Pancreas (tissue), 10 donors: ENCODE measurements around the gene PCSK6. TPM values are rescaled to one million over a fixed set of nuclear protein-coding genes. Genes with fewer than 3 reads are reported as not detected.
A peak's percentile ranks its signal among the peaks of the same experiment; 100 is the strongest.

Experiments
- ATAC-seq, 4 donors: fragments of 200-7000 bp; cut with Tn5 transposase; one replicate each; pipeline versions ENCODE4 v1.8.0 to v1.9.1; 2020; ENCODE audit warnings: mild to moderate bottlenecking in 4 of 4, moderate library complexity in 4 of 4
- DNase-seq, 6 donors: peaks; one replicate each; pipeline ENCODE4 v3.0.0-alpha.2; 2020
- FAIRE-seq: peaks from 2 replicates; lab custom pipeline; 2012; peaks lifted over from hg19 to GRCh38; lab: Jason Lieb, UNC
- H3K27ac ChIP-seq, 4 donors: fragments of 200-600 bp; sonication (generic); 1 replicate in 3 of 4; 2 replicates in 1 of 4; pipeline versions ENCODE4 v1.5.0 to v1.8.0; 2020
- H3K27me3 ChIP-seq, 4 donors: fragments of 200-600 bp; one replicate each; pipeline ENCODE4 v1.8.0; 2021
- H3K36me3 ChIP-seq, 3 donors: fragments of 200-600 bp; sonication (generic) in 1 of 3; one replicate each; pipeline versions ENCODE4 v1.5.0 to v1.8.0; 2020 to 2021
- H3K4me1 ChIP-seq, 3 donors: fragments of 200-600 bp; one replicate each; pipeline ENCODE4 v1.8.0; 2021
- H3K4me3 ChIP-seq, 4 donors: fragments of 200-600 bp; sonication (generic) in 2 of 4; one replicate each; pipeline versions ENCODE4 v1.5.0 to v1.8.0; 2020 to 2021
- H3K9me3 ChIP-seq, 4 donors: fragments of 200-600 bp; one replicate each; pipeline ENCODE4 v1.8.0; 2021
- CTCF ChIP-seq, 4 donors: fragments of 200-600 bp; sonication (generic) in 3 of 4; IDR thresholded peaks; one replicate each; pipeline versions ENCODE4 v1.5.0 to v1.8.0; 2021; ENCODE audit warnings: antibody characterized with exemption in 4 of 4
- WGBS, 2 donors: extraction: QIAGEN DNeasy Blood & Tissue Kit; methylation state at CpG; one replicate each; pipeline ENCODE4 v1.1.7; 2013; 5-methylcytosine and 5-hydroxymethylcytosine counted together
- intact Hi-C, 3 donors: fragments of 100-400 bp; cut with DNase I; formaldehyde crosslinking; loops; one replicate each; pipeline versions ENCODE4 v1.11.1 to v1.14.2; 2022
- polyA plus RNA-seq, 2 donors: library from polyadenylated mRNA; stranded (reverse); fragments of 200-250 nt; gene quantifications; one replicate each; pipeline ENCODE4 v1.2.3, GENCODE V29; 2013
- total RNA-seq, 6 donors: library from RNA; stranded (reverse); fragmentation: NEBNext Ultra II Directional in 4 of 6; extraction: Animal tissue kit (Norgen Biotek cat#: 25700) in 4 of 6; gene quantifications; one replicate each; pipeline versions ENCODE4 v1.2.1 to v1.2.4, GENCODE V29; 2021 to 2023
- donor health status: healthy with polysubstance abuse.
- donor health status: DM: no; HTN: no; CAD: no; lungs with moderate emphysema.
- donor health status: DM: no; HTN: no; CAD: no.
- donor health status: control.
- donor health status: control.
- donor health status: Bipolar disorder and iron deficiency.
- donor health status: DM: yes; HTN: yes; CAD: no.
- donor health status: DM: no; HTN: no; CAD: no.
- donor health status: DM: no; HTN: no; CAD: no.
- donor health status: DM: yes; HTN: yes; CAD: no.

Gene PCSK6
- total and polyA plus RNA-seq, 8 donors: 0.87 to 4.5 (median 3.0) TPM

- Histone ChIP-seq H3K4me1 (no peaks in the 10 kb centered on the region), H3K36me3 (no peaks in the 10 kb centered on the region), H3K4me3 (no peak overlapping the region), H3K9me3 (no peaks in the 10 kb centered on the region), H3K27me3 (no peaks in the 10 kb centered on the region), H3K27ac (no peak overlapping the region)
- intact Hi-C loops: no loop called here
- DNase-seq: peak in 1 of 6 donors; percentile 40
- FAIRE-seq: no peak
- WGBS, 2 donors: 89 to 95% methylated on average over 11 of the region's 11 CpGs
- TF ChIP-seq CTCF (IDR thresholded peaks at IDR 0.05): no peak
- ATAC-seq: no peak
These were observed 10.1 kb downstream of the PCSK6 start for GRCh38 chr15:101479342-101479845.

GRCh38 chr15:101478701-101479341, 10.7 kb downstream of the PCSK6 start:
- no peak for FAIRE-seq
- Histone ChIP-seq H3K27me3 (no peaks in the 10 kb centered on the region), H3K27ac (no peak overlapping the region), H3K9me3 (no peaks in the 10 kb centered on the region), H3K36me3 (no peaks in the 10 kb centered on the region), H3K4me1 (no peaks in the 10 kb centered on the region), H3K4me3 (no peak overlapping the region)
- no peak for TF ChIP-seq CTCF (IDR thresholded peaks at IDR 0.05)
- intact Hi-C loops: no loop called here
- peak in 1 of 6 donors; percentile 20 for DNase-seq
- WGBS, 2 donors: 87 to 88% methylated on average over 14 of the region's 14 CpGs
- ATAC-seq: no peak

DNA sequence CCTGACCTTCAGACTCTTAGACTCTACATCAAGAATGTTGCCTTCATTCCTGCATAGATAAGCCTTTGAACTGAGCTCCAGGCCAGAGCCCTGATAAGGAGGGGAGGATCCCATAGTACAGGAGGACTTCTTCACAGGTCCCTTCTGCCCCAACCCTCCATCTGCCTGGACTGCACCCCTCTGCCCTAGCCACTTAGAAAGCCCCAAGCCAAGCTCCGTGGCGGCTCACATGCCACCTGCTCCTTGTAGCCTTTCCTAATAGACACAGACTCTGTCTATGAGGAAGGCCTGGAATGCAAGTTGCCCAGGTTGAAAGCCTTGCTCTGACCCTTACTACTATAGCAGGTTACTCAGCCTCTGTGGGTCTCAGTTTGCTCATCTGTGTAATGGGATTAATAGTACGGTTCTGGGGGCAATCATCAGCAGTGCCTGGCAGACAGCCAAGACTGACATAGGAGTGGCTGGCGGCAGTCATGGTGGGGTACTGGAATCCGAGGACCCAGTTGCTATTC, 11.6 kb downstream of the PCSK6 start:
- no peak for TF ChIP-seq CTCF (IDR thresholded peaks at IDR 0.05)
- H3K4me3 ChIP-seq: no peak overlapping the region
- no peaks in the 10 kb centered on the region for H3K4me1 ChIP-seq
- no peak for FAIRE-seq
- no peaks in the 10 kb centered on the region for H3K27me3 ChIP-seq
- H3K27ac ChIP-seq: no peak overlapping the region
- no peaks in the 10 kb centered on the region for H3K36me3 ChIP-seq
- 87% methylated on average over 5 of the region's 5 CpGs for WGBS, 2 donors
- intact Hi-C loops: no loop called here
- peak in 1 of 4 donors; percentile 44 for ATAC-seq
- H3K9me3 ChIP-seq: no peaks in the 10 kb centered on the region
- no peak for DNase-seq

- 83 to 87% methylated on average over 10 of the region's 10 CpGs for WGBS, 2 donors
- ATAC-seq (no peak), DNase-seq (no peak), FAIRE-seq (no peak)
- H3K4me3 ChIP-seq: no peak overlapping the region
- no peaks in the 10 kb centered on the region for H3K27me3 ChIP-seq
- no peak for TF ChIP-seq CTCF (IDR thresholded peaks at IDR 0.05)
- H3K9me3 ChIP-seq: no peaks in the 10 kb centered on the region
- intact Hi-C loops: no loop called here
- H3K4me1 ChIP-seq: no peaks in the 10 kb centered on the region
- H3K36me3 ChIP-seq: no peaks in the 10 kb centered on the region
- no peak overlapping the region for H3K27ac ChIP-seq
These were observed 12.8 kb downstream of the PCSK6 start for GRCh38 chr15:101476756-101477155.

DNA sequence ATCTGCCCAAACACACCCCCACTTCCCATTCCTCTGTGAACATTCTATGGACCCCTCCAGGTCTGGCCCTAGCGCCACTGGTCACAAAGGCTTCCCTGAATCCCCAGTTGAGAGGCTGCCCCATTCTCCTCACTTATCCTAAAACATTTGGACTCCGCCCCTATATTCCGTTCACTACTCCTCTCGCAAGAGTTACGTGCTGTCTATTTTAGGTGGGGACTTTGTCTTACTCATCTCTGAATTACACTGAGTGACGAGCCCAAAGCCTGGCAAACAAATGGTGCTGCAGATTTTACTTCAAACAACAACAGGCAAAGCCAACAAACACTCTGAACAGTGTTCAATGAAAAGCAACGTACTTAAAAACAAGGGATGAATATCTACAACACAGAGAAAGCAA, 14.5 kb downstream of the PCSK6 start:
- intact Hi-C loops: no loop called here
- H3K4me3 ChIP-seq: no peak overlapping the region
- H3K9me3 ChIP-seq: no peaks in the 10 kb centered on the region
- no peak overlapping the region for H3K27ac ChIP-seq
- no peaks in the 10 kb centered on the region for H3K36me3 ChIP-seq
- TF ChIP-seq CTCF (IDR thresholded peaks at IDR 0.05): no peak
- 89 to 93% methylated on average over 7 of the region's 7 CpGs for WGBS, 2 donors
- DNase-seq (no peak), ATAC-seq (no peak), FAIRE-seq (no peak)
- H3K4me1 ChIP-seq: no peaks in the 10 kb centered on the region
- H3K27me3 ChIP-seq: no peaks in the 10 kb centered on the region
